ENCODE measurements around the gene PDE4D.

GRCh38 chr5:59497207-59497606 lies 396.3 kb downstream of the PDE4D start:
- no peak for TF ChIP-seq POLR2A (IDR thresholded peaks at IDR 0.05; ENCODE audit: low read depth, low read length)
- no peak for TF ChIP-seq TAF1 (IDR thresholded peaks at IDR 0.05; ENCODE audit: low read depth, low read length)
- no peak for TF ChIP-seq POLR2AphosphoS5 (IDR thresholded peaks at IDR 0.05; ENCODE audit: low read depth, low read length)
- TF ChIP-seq PAX5 (IDR thresholded peaks at IDR 0.05; ENCODE audit: insufficient read depth, low read length, severe bottlenecking) = no peak
- no peak for TF ChIP-seq SPI1 (IDR thresholded peaks at IDR 0.05; ENCODE audit: low read depth, low read length)
